ENCODE results near the gene PTPRJ. TPM values are rescaled to one million over a fixed set of nuclear protein-coding genes. Genes with fewer than 3 reads are reported as not detected.

Gene PTPRJ
- total and polyA plus RNA-seq, 9 of the 15 experiments (the other 6 are each of a cell fraction or from before 2014, with no cell fraction given), result 0.56 to 10.7 (median 4.8) TPM

- TF ChIP-seq, protein P1, sequence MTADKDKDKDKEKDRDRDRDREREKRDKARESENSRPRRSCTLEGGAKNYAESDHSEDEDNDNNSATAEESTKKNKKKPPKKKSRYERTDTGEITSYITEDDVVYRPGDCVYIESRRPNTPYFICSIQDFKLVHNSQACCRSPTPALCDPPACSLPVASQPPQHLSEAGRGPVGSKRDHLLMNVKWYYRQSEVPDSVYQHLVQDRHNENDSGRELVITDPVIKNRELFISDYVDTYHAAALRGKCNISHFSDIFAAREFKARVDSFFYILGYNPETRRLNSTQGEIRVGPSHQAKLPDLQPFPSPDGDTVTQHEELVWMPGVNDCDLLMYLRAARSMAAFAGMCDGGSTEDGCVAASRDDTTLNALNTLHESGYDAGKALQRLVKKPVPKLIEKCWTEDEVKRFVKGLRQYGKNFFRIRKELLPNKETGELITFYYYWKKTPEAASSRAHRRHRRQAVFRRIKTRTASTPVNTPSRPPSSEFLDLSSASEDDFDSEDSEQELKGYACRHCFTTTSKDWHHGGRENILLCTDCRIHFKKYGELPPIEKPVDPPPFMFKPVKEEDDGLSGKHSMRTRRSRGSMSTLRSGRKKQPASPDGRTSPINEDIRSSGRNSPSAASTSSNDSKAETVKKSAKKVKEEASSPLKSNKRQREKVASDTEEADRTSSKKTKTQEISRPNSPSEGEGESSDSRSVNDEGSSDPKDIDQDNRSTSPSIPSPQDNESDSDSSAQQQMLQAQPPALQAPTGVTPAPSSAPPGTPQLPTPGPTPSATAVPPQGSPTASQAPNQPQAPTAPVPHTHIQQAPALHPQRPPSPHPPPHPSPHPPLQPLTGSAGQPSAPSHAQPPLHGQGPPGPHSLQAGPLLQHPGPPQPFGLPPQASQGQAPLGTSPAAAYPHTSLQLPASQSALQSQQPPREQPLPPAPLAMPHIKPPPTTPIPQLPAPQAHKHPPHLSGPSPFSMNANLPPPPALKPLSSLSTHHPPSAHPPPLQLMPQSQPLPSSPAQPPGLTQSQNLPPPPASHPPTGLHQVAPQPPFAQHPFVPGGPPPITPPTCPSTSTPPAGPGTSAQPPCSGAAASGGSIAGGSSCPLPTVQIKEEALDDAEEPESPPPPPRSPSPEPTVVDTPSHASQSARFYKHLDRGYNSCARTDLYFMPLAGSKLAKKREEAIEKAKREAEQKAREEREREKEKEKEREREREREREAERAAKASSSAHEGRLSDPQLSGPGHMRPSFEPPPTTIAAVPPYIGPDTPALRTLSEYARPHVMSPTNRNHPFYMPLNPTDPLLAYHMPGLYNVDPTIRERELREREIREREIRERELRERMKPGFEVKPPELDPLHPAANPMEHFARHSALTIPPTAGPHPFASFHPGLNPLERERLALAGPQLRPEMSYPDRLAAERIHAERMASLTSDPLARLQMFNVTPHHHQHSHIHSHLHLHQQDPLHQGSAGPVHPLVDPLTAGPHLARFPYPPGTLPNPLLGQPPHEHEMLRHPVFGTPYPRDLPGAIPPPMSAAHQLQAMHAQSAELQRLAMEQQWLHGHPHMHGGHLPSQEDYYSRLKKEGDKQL (CRISPR knock-in tag; IDR thresholded peaks at IDR 0.05; ENCODE audit: borderline replicate concordance), result no peak
- TF ChIP-seq ETV5 (CRISPR knock-in tag; IDR thresholded peaks at IDR 0.05; ENCODE audit: low read depth), result no peak
- TF ChIP-seq ATF6 (CRISPR knock-in tag; IDR thresholded peaks at IDR 0.05), result no peak
- TF ChIP-seq TSC22D4 (tag; IDR thresholded peaks at IDR 0.05), result no peak
- no peak for TF ChIP-seq POLR2A (conservative IDR thresholded peaks at IDR 0.05)
- TF ChIP-seq RBM39 (optimal IDR thresholded peaks at IDR 0.05; ENCODE audit: low read depth, low read length), result no peak
- TF ChIP-seq ZHX1 (conservative IDR thresholded peaks at IDR 0.05; ENCODE audit: low read length), result no peak
- no peak for TF ChIP-seq SMARCC2 (IDR thresholded peaks at IDR 0.05; ENCODE audit: low read depth)
- TF ChIP-seq ZSCAN32 (CRISPR knock-in tag; IDR thresholded peaks at IDR 0.05), result 0 out of 2 replicates have a peak, but pooled peaks have one; percentile 22
These were observed 25.2 kb upstream of the PTPRJ start (continued) for GRCh38 chr11:47955061-47955755.

Data from K562 (cell line).